Measurements from ENCODE around the gene KIAA2012. TPM values are rescaled to one million over a fixed set of nuclear protein-coding genes. Genes with fewer than 3 reads are reported as not detected.

The KIAA2012 gene
- total and polyA plus RNA-seq, 2 of the 8 experiments (the other 6 are each of a cell fraction or from before 2014, with no cell fraction given) = not detected

DNA sequence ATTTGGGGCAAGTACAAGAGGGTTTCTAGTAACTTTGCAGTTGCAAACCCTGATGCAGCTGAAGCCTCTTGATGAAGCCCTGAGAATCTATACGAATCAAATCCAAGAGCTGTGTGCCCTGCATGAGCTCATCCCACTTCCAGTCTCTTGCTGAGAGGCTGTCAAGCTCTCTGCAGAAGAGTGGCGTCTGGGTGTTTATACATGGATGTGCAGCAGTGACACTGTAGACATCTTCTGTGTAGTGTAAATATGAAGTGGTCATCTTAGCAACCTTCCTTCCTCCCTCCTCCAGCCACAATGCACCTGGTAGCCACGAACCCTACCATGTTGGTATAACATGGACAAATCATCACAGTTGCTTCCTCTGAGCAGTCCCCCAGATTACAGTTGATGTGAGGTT is 18.4 kb upstream of the KIAA2012 start:
- Histone ChIP-seq H4K8ac (ENCODE audit: extremely low read depth, insufficient read depth, low read length) (no peak overlapping the region), H2BK15ac (ENCODE audit: low read length) (no peak overlapping the region), H3K18ac (ENCODE audit: extremely low read depth, low read length) (no peak overlapping the region), H2BK20ac (ENCODE audit: low read length) (no peak overlapping the region), H3K23me2 (ENCODE audit: low read depth, low read length) (no peaks in the 10 kb centered on the region; the same call in 1 of the 2 replicates), H3K9me3 (ENCODE audit: insufficient read depth in 2 of 2, low read depth in 1 of 2, low read length in 1 of 2) (no peaks in the 10 kb centered on the region), H2BK12ac (ENCODE audit: low read depth, low read length) (no peak overlapping the region), H2AFZ (ENCODE audit: low read length) (no peak overlapping the region), H3K4ac (replicated peaks; ENCODE audit: insufficient read length, low read depth, low read length) (no peak overlapping the region), H2AK5ac (ENCODE audit: low read depth, low read length) (no peak overlapping the region), H2BK5ac (ENCODE audit: low read depth, low read length) (no peak overlapping the region), H4K5ac (ENCODE audit: insufficient read length, low read depth, low read length) (no peak overlapping the region), H3K27ac (ENCODE audit: low read depth, low read length) (no peak overlapping the region), H3K36me3 (ENCODE audit: control insufficient read depth in 2 of 4, insufficient read depth in 4 of 4, low read length in 3 of 4) (no peaks in the 10 kb centered on the region), H2BK120ac (replicated peaks; ENCODE audit: low read depth, low read length) (no peak overlapping the region), H3K27me3 (replicated peaks in 1 of 4; ENCODE audit: control insufficient read depth in 3 of 4, extremely low read depth in 1 of 4, insufficient read depth in 3 of 4, low read length in 3 of 4) (no peaks in the 10 kb centered on the region), H3K14ac (ENCODE audit: insufficient read length) (no peak overlapping the region), H3K4me3 (ENCODE audit: extremely low read depth in 1 of 4, insufficient read depth in 2 of 4, low read depth in 3 of 4, low read length in 4 of 4) (no peak overlapping the region), H3K4me1 (replicated peaks in 1 of 4; ENCODE audit: control insufficient read depth in 3 of 4, insufficient read depth in 4 of 4, low read length in 3 of 4) (peaks cover 2 to 13% (median 9%) of the 10 kb centered on the region in 4 experiments), H3K9ac (replicated peaks in 1 of 4; ENCODE audit: extremely low read depth in 1 of 4, low read depth in 3 of 4, low read length in 3 of 4) (no peak overlapping the region), H3K23ac (ENCODE audit: insufficient read length) (no peak overlapping the region), H3K4me2 (ENCODE audit: insufficient read depth in 1 of 2, low read depth in 2 of 2, low read length in 2 of 2) (no peak overlapping the region), H4K91ac (replicated peaks; ENCODE audit: insufficient read length, low read length) (no peak overlapping the region), H3K79me1 (ENCODE audit: low read depth, low read length) (no peaks in the 10 kb centered on the region), H3K56ac (replicated peaks; ENCODE audit: insufficient read length, low read depth, low read length) (no peak overlapping the region), H4K20me1 (replicated peaks in 1 of 2; ENCODE audit: control insufficient read depth in 1 of 2, insufficient read depth in 2 of 2, low read length in 2 of 2) (no peaks in the 10 kb centered on the region), H3K79me2 (ENCODE audit: control insufficient read depth in 1 of 2, insufficient read depth in 2 of 2, low read length in 2 of 2) (no peaks in the 10 kb centered on the region)
- ChIA-PET POLR2A (ENCODE audit: partially characterized antibody) (interaction anchor here (0.7 to 0.9 kb wide), 2 partner anchors 13 to 16 kb away, joined by 3 read pairs; no protein-coding TSS in a partner anchor), CTCF (ENCODE audit: partially characterized antibody) (interaction anchor here (0.8 to 1.8 kb wide), 9 partner anchors 9 to 208 kb away, joined by 3 to 8 read pairs (median 4); no protein-coding TSS in a partner anchor)
- DNase-seq (ENCODE audit: low read depth in 1 of 2, low spot score in 2 of 2) (no peak), FAIRE-seq (no peak)
- 81% methylated on average over 3 of the region's 3 CpGs; no CpG with 5 or more reads in 1 of the 2 experiments for WGBS, 2 experiments (ENCODE audit: extremely low coverage in 1 of 2, insufficient coverage in 1 of 2, insufficient read length in 1 of 2, insufficient replicate concordance in 2 of 2, low coverage in 1 of 2, low lambda C conversion rate in 2 of 2, missing lambda C conversion rate in 1 of 2)
- TF ChIP-seq, protein P1, sequence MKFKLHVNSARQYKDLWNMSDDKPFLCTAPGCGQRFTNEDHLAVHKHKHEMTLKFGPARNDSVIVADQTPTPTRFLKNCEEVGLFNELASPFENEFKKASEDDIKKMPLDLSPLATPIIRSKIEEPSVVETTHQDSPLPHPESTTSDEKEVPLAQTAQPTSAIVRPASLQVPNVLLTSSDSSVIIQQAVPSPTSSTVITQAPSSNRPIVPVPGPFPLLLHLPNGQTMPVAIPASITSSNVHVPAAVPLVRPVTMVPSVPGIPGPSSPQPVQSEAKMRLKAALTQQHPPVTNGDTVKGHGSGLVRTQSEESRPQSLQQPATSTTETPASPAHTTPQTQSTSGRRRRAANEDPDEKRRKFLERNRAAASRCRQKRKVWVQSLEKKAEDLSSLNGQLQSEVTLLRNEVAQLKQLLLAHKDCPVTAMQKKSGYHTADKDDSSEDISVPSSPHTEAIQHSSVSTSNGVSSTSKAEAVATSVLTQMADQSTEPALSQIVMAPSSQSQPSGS (IDR thresholded peaks at IDR 0.05; ENCODE audit: low read length) = no peak
- no peak for TF ChIP-seq BACH1 (IDR thresholded peaks at IDR 0.05; ENCODE audit: low read length)

Data from H1 (cell line).